HK-2 (cell line): Measurements from ENCODE around the gene NXT1.

Source experiments
- DNase-seq: peaks from one replicate; pipeline ENCODE4 v3.0.0-alpha.2; 2018; ENCODE audit not compliant: unreplicated experiment

The NXT1 gene

GRCh38 chr20:23361119-23361475, 10.5 kb downstream of the NXT1 start:
- no peak for DNase-seq

- DNase-seq, result peak; percentile 100
These were observed 11.1 kb downstream of the NXT1 start, which contains the start of gene GZF1 for GRCh38 chr20:23361476-23362391. GZF1 (plus strand) TSS chr20:23362182; CDS start chr20:23364384, 2,202 bp downstream.

- peak; percentile 54 for DNase-seq
These were observed 12.0 kb downstream of the NXT1 start for GRCh38 chr20:23362392-23363256.

- no peak for DNase-seq
These were observed 12.7 kb downstream of the NXT1 start for GRCh38 chr20:23363257-23363649.

GRCh38 chr20:23365390-23366165, 15.0 kb downstream of the NXT1 start:
- DNase-seq, result no peak

- DNase-seq, result no peak
These were observed 15.8 kb downstream of the NXT1 start for GRCh38 chr20:23366384-23366783.

GRCh38 chr20:23367770-23368169, 17.2 kb downstream of the NXT1 start:
- DNase-seq, result no peak

- no peak for DNase-seq
These were observed 17.9 kb downstream of the NXT1 start for GRCh38 chr20:23368316-23369071.

- DNase-seq, result no peak
These were observed 18.7 kb downstream of the NXT1 start for GRCh38 chr20:23369072-23369823.

GRCh38 chr20:23370274-23370673, 19.7 kb downstream of the NXT1 start:
- no peak for DNase-seq

GRCh38 chr20:23370873-23371272, 20.3 kb downstream of the NXT1 start:
- DNase-seq, result no peak

GRCh38 chr20:23371496-23371895, 20.9 kb downstream of the NXT1 start:
- DNase-seq, result no peak

- DNase-seq, result no peak
These were observed 23.9 kb downstream of the NXT1 start for GRCh38 chr20:23374441-23374840.

GRCh38 chr20:23375827-23376226, 25.2 kb downstream of the NXT1 start:
- DNase-seq, result no peak

GRCh38 chr20:23379772-23380171, 29.2 kb downstream of the NXT1 start:
- no peak for DNase-seq

- DNase-seq, result no peak
These were observed 31.3 kb downstream of the NXT1 start for GRCh38 chr20:23381876-23382275.

GRCh38 chr20:23386304-23387117, 35.9 kb downstream of the NXT1 start:
- no peak for DNase-seq

GRCh38 chr20:23387118-23387443, 36.5 kb downstream of the NXT1 start:
- DNase-seq, result no peak

GRCh38 chr20:23390091-23390774, 39.6 kb downstream of the NXT1 start:
- DNase-seq, result no peak
